SU-DHL-6 (cell line): ENCODE results near the gene TMEM263.

Experiments
- H2AFZ ChIP-seq: fragments of 200-600 bp; sonication (generic); 2 replicates; pipeline ENCODE4 v1.6.1; 2014; ENCODE audit warnings: low read depth, mild to moderate bottlenecking, moderate library complexity, mixed read lengths, antibody characterized with exemption, low read length; ENCODE audit not compliant: severe bottlenecking
- H3F3A ChIP-seq: fragments of 200-600 bp; shearing (Covaris generic); 2 replicates; pipeline ENCODE4 v1.6.0; 2016; ENCODE audit warnings: antibody characterized with exemption, mild to moderate bottlenecking; ENCODE audit not compliant: insufficient read depth
- H3K27ac ChIP-seq: fragments of 200-600 bp; sonication (generic); 2 replicates; pipeline ENCODE4 v1.5.1; 2016; ENCODE audit warnings: low read depth, mild to moderate bottlenecking, low read length, moderate library complexity, mixed read lengths
- H3K27me3 ChIP-seq: fragments of 200-600 bp; sonication (generic), shearing (Covaris generic); 2 replicates; pipeline ENCODE4 v1.6.0; 2014; ENCODE audit warnings: mild to moderate bottlenecking, low read length
- H3K36me3 ChIP-seq: fragments of 200-600 bp; sonication (generic); 2 replicates; pipeline ENCODE4 v1.6.1; 2014; ENCODE audit warnings: mild to moderate bottlenecking, low read length, mixed read lengths
- H3K4me2 ChIP-seq: fragments of 300-600, 200-600 bp; shearing (Covaris generic), sonication (generic); 2 replicates; pipeline ENCODE4 v1.6.0; 2014; ENCODE audit warnings: low read length, low read depth, mild to moderate bottlenecking; ENCODE audit not compliant: poor library complexity, severe bottlenecking
- H3K4me3 ChIP-seq: fragments of 200-600 bp; sonication (generic); 2 replicates; pipeline ENCODE4 v1.5.1; 2014; ENCODE audit warnings: antibody characterized with exemption, low read length, mild to moderate bottlenecking, mixed read lengths; ENCODE audit not compliant: insufficient read depth, poor library complexity, severe bottlenecking
- H3K79me2 ChIP-seq: fragments of 200-600 bp; sonication (generic); 2 replicates; pipeline ENCODE4 v1.6.1; 2014; ENCODE audit warnings: mild to moderate bottlenecking, low read length, moderate library complexity; ENCODE audit not compliant: insufficient read depth
- H3K9ac ChIP-seq: fragments of 200-600 bp; sonication (generic); 2 replicates; pipeline ENCODE4 v1.7.0; 2014; ENCODE audit warnings: mild to moderate bottlenecking, low read length
- H3K9me2 ChIP-seq: fragments of 200-600 bp; sonication (generic); replicated peaks from 2 replicates; pipeline ENCODE4 v1.6.1; 2014; ENCODE audit warnings: low read length; ENCODE audit not compliant: insufficient read depth
- H3K9me3 ChIP-seq: fragments of 200-600 bp; sonication (generic); 2 replicates; pipeline ENCODE4 v1.6.1; 2014; ENCODE audit warnings: low read length, mixed read lengths; ENCODE audit not compliant: insufficient read depth
- H4K20me1 ChIP-seq: fragments of 200-600 bp; sonication (generic); 2 replicates; pipeline ENCODE4 v1.6.1; 2014; ENCODE audit warnings: low read depth, mild to moderate bottlenecking, antibody characterized with exemption, low read length, moderate library complexity, mixed read lengths
- EZH2phosphoT487 ChIP-seq: fragments of 200-600 bp; sonication (generic), shearing (Covaris generic); conservative IDR thresholded peaks from 2 replicates; pipeline ENCODE4 v1.6.1; 2018; ENCODE audit warnings: mild to moderate bottlenecking, antibody characterized with exemption, low read length, moderate library complexity, mixed read lengths
- TF ChIP-seq, protein P1 (sequence below): fragments of 200-600 bp; sonication (generic); IDR thresholded peaks from one replicate; pipeline ENCODE4 v1.5.1; 2017; ENCODE audit warnings: antibody characterized with exemption, mild to moderate bottlenecking, low read length, moderate library complexity; ENCODE audit not compliant: insufficient read depth, poor library complexity, severe bottlenecking

The TMEM263 gene

DNA sequence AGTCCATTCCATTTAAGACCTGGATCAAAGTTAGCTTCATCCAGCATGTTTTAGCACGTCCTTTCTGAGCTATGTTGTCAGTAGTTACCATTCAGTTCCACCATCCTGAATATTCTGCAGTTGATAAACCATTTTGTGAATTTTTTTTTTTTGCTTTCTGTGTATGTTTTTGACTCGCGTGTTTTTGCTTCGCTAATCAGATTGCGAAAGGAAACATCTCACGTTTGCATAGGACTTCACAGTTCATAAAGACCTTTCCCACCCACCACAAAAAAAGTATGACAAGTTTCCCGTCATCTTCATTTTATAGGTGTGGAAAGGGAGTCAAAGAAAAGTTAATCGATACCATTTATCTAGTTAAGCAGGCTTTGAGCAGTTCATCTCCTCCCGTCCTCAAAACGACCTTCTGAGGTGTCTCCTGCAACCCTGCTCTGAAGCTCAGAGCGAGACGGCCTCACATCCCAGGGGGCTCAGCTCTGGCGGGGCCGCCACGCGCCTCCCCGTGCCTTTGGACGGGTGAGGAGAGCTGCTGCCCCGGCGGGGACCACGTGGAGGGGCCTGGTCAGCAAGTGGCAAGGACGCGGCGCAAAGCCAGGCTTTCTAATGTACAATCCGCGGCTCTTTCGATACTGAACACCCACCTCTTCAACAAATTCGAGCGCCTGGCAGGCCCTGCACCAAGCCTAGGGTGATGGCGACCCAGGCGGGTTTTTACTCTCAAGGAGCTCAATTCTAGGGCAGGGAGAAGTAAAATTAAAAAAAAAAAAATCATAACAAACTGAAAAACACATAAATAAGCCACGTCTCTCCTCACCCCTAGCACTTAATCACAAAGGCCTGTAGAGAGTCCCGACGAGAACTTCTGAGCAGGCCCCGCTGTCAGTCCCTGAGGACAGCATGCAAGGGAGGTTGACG, 988 bp upstream of the TMEM263 start:
- Histone ChIP-seq H2AFZ (peak overlapping the region; percentile 92), H3K36me3 (no peaks in the 10 kb centered on the region), H3K9me2 (no peaks in the 10 kb centered on the region), H3F3A (peaks cover 7% of the 10 kb centered on the region), H4K20me1 (no peaks in the 10 kb centered on the region), H3K79me2 (peaks cover 30% of the 10 kb centered on the region), H3K4me3 (peak overlapping the region; percentile 75), H3K27ac (no peak overlapping the region), H3K9me3 (no peaks in the 10 kb centered on the region; the same call in 1 of the 2 replicates), H3K9ac (peak overlapping the region; percentile 80), H3K27me3 (no peaks in the 10 kb centered on the region), H3K4me2 (peak overlapping the region; percentile 77)
- TF ChIP-seq EZH2phosphoT487 = no peak
- TF ChIP-seq, protein P1, sequence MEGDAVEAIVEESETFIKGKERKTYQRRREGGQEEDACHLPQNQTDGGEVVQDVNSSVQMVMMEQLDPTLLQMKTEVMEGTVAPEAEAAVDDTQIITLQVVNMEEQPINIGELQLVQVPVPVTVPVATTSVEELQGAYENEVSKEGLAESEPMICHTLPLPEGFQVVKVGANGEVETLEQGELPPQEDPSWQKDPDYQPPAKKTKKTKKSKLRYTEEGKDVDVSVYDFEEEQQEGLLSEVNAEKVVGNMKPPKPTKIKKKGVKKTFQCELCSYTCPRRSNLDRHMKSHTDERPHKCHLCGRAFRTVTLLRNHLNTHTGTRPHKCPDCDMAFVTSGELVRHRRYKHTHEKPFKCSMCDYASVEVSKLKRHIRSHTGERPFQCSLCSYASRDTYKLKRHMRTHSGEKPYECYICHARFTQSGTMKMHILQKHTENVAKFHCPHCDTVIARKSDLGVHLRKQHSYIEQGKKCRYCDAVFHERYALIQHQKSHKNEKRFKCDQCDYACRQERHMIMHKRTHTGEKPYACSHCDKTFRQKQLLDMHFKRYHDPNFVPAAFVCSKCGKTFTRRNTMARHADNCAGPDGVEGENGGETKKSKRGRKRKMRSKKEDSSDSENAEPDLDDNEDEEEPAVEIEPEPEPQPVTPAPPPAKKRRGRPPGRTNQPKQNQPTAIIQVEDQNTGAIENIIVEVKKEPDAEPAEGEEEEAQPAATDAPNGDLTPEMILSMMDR = no peak

DNA sequence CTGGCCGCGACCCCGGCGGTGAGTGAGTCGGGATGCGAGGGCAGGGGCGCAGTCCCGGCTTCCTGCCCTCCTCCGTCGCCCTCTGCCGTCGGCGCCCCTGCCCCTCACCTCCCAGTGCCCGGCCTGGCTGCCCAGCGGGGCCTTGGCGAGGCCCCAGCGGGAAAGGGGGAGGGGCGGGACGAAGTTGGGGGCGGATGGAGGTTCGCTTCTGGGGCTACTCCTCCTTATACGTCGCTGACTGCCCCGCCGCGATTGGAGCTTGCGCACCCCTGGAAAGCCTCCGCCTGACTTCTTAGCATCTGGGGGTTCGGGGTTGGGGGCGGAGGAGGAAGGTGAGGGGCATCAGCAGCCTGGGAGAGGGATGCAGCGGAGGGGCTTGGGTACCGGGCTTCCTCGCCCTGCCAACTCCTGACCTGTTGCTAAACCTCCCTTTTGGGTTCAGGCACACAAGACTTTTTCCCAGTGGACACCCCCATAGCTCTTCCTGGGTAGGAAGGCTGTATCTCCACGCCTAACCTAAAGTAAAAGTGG, 406 bp downstream of the TMEM263 start:
- peak overlapping the region; percentile 73 for H2AFZ ChIP-seq
- 0 out of 2 replicates have a peak overlapping the region, but pooled peaks have one; percentile 30 for H3K27ac ChIP-seq
- H3K36me3 ChIP-seq = no peaks in the 10 kb centered on the region
- H3K9ac ChIP-seq = peak overlapping the region; percentile 80
- H3K4me3 ChIP-seq = peak overlapping the region; percentile 75
- H3K9me3 ChIP-seq = no peaks in the 10 kb centered on the region
- no peaks in the 10 kb centered on the region for H4K20me1 ChIP-seq
- TF ChIP-seq, protein P1 = no peak
- no peak for TF ChIP-seq EZH2phosphoT487
- no peaks in the 10 kb centered on the region for H3K27me3 ChIP-seq
- peak overlapping the region; percentile 77 for H3K4me2 ChIP-seq
- H3F3A ChIP-seq = peaks cover 7% of the 10 kb centered on the region
- H3K79me2 ChIP-seq = peaks cover 30% of the 10 kb centered on the region
- H3K9me2 ChIP-seq = no peaks in the 10 kb centered on the region

DNA sequence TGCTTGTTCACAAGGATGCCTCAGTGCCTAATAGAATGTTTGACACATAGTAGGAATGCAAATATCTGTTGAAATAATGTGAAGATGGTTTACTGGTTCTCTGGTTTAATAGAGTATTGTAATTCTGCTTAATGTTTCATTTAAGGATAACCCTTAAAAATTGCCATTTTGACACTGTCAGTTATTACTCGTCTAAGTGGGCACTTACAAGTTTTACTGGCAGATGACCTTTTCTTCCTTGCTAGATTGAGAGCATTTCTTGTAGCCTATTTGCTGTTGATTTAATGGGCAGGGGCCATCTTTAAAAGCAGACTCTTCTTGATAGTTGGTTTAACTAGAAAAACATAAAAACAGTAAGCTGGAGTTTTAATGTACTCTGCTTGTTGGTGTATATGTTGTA, 1.9 kb downstream of the TMEM263 start:
- Histone ChIP-seq H4K20me1 (no peaks in the 10 kb centered on the region), H3F3A (peaks cover 7% of the 10 kb centered on the region), H3K27ac (peak overlapping the region; percentile 35), H3K27me3 (no peaks in the 10 kb centered on the region), H2AFZ (no peak overlapping the region), H3K9ac (peak overlapping the region; percentile 80), H3K4me3 (peak overlapping the region; percentile 75), H3K36me3 (no peaks in the 10 kb centered on the region), H3K9me2 (no peaks in the 10 kb centered on the region), H3K79me2 (peaks cover 35% of the 10 kb centered on the region), H3K4me2 (peak overlapping the region; percentile 77), H3K9me3 (no peaks in the 10 kb centered on the region)
- TF ChIP-seq, protein P1 = no peak
- TF ChIP-seq EZH2phosphoT487 = no peak
